IPS-15b (cell line): ENCODE measurements around the gene MAN2B2.

ENCODE experiments used
- H3K27me3 ChIP-seq: one replicate; pipeline ENCODE4 v1.6.1; 2013; ENCODE audit warnings: low read length; ENCODE audit not compliant: control insufficient read depth, insufficient read depth
- H3K36me3 ChIP-seq: one replicate; pipeline ENCODE4 v1.6.1; 2013; ENCODE audit warnings: low read length; ENCODE audit not compliant: control insufficient read depth, insufficient read depth
- H3K4me1 ChIP-seq: one replicate; pipeline ENCODE4 v1.6.1; 2013; ENCODE audit warnings: mild to moderate bottlenecking, low read length; ENCODE audit not compliant: control insufficient read depth, insufficient read depth
- H3K4me3 ChIP-seq: one replicate; pipeline ENCODE4 v1.5.1; 2013; ENCODE audit warnings: low read depth, low read length
- H3K9ac ChIP-seq: one replicate; pipeline ENCODE4 v1.6.1; 2013; ENCODE audit warnings: low read depth, mild to moderate bottlenecking, low read length
- H3K9me3 ChIP-seq: one replicate; pipeline ENCODE4 v1.6.1; 2013; ENCODE audit warnings: mild to moderate bottlenecking, low read length; ENCODE audit not compliant: control insufficient read depth, insufficient read depth

The MAN2B2 gene

DNA sequence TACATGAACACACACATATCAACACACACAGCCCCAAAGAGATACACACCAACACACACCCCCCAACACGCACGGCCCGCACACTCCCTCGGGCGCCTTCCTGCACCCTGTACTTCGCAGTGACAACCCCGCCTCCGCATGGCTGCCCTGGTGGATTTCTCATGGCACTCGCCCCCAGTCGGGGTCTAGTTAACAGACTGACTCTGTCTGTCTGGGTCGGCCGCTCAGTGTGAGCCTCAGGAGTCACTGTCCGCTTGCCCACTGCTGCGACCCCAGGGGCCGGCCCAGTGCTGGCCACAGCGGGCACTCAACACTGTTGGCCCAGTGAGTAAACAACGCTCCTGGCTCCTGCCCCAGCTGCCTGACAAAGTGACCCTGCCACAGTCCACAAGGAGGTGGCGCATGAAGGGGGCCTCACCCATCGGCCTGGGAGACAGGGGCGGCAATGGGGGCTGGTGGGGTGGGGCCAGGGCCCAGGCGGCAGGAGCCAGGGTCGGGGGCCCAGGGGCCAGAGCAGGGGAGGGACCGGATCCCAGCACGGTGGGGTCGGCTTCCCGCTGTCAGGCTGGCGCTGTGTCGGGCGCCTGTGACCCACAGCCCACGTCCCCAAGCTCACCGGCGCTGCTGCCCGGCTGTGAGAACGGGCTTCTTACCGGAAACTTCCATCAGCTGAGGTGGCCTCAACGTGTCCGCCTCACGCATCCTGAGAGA, 40.2 kb upstream of the MAN2B2 start:
- Histone ChIP-seq H3K4me1 (no peaks in the 10 kb centered on the region), H3K9ac (no peak overlapping the region), H3K9me3 (no peaks in the 10 kb centered on the region), H3K36me3 (no peaks in the 10 kb centered on the region), H3K4me3 (no peak overlapping the region), H3K27me3 (no peaks in the 10 kb centered on the region)

DNA sequence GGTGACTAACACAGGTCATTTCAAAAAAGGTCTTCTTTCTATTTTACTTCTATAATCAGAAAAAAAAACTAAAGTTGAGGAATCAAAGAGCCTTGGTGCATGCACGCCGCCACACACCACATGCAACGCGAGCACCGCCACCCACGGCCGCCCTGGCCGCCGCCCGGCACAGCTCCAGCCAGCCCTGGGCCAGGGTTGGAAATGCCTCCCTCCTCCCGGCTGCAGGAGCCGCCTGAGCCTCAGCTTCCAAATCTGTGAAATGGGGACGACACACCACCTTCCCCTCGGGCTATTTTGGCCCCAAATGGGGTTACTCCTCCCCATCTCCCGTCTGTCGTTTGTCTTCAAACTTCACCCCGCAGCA, 39.7 kb upstream of the MAN2B2 start:
- Histone ChIP-seq H3K36me3 (no peaks in the 10 kb centered on the region), H3K4me1 (no peaks in the 10 kb centered on the region), H3K4me3 (no peak overlapping the region), H3K9me3 (no peaks in the 10 kb centered on the region), H3K9ac (no peak overlapping the region), H3K27me3 (no peaks in the 10 kb centered on the region)

DNA sequence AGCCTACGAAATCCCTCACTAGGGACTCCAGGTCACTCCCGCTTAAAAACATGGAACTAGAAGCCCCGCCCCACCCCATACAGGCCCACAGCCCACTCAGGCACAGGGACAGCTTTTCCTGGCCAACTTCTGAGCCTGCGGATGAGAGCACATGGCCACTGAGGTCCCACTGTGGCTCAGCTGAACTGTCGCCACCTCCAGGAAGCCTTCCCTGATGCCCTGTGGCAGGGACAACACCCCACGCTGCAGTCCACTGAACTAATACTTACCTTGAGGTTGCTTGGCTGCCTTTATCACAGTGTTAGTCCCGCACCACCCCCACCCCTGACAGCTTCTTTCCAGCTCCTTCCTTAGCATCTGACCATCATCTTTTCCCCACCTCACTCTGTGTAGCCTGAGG, 39.3 kb upstream of the MAN2B2 start:
- no peak overlapping the region for H3K9ac ChIP-seq
- no peaks in the 10 kb centered on the region for H3K36me3 ChIP-seq
- H3K4me3 ChIP-seq: no peak overlapping the region
- no peaks in the 10 kb centered on the region for H3K9me3 ChIP-seq
- no peaks in the 10 kb centered on the region for H3K27me3 ChIP-seq
- no peaks in the 10 kb centered on the region for H3K4me1 ChIP-seq

DNA sequence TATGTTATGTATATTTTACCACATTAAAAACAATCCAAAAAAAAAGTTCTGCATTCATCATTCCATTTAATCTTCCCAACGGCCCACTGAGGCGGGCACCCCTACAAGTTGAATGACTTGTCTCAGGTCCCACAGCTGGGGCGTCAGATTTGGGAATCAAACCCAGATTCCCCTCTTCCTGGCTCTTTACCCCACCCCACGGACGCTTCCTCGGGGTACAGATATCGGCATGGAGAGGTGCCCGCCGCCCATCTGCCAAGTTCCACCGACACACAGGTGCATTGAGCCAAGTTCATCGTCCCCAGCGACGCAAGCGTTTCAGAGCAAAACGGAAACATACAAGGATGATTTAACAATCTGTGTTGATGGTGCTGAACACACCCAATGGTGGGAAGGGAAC, 36.9 kb upstream of the MAN2B2 start:
- Histone ChIP-seq H3K27me3 (no peaks in the 10 kb centered on the region), H3K36me3 (no peaks in the 10 kb centered on the region), H3K4me1 (no peaks in the 10 kb centered on the region), H3K9ac (no peak overlapping the region), H3K4me3 (no peak overlapping the region), H3K9me3 (no peaks in the 10 kb centered on the region)

DNA sequence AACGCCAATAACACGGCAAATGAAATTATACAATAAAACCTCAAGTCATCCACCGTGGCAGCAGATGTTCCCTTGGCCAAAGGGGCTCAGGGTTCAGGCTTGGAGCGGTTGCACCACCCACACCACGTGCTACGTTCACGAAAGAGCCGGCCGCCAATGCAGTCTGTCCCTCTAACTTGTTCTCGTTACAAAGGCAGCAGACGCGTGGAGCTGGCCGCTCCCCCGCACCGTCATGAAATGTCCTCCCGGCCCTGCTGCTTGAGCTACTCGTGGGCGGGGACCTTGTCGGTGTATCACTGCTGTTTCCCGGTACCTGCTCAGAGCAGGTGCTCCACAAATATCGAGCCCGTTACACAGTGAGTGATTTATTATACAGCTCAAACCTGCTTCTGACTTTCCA, 36.4 kb upstream of the MAN2B2 start:
- Histone ChIP-seq H3K27me3 (no peaks in the 10 kb centered on the region), H3K4me1 (no peaks in the 10 kb centered on the region), H3K36me3 (no peaks in the 10 kb centered on the region), H3K9me3 (no peaks in the 10 kb centered on the region), H3K9ac (no peak overlapping the region), H3K4me3 (no peak overlapping the region)

DNA sequence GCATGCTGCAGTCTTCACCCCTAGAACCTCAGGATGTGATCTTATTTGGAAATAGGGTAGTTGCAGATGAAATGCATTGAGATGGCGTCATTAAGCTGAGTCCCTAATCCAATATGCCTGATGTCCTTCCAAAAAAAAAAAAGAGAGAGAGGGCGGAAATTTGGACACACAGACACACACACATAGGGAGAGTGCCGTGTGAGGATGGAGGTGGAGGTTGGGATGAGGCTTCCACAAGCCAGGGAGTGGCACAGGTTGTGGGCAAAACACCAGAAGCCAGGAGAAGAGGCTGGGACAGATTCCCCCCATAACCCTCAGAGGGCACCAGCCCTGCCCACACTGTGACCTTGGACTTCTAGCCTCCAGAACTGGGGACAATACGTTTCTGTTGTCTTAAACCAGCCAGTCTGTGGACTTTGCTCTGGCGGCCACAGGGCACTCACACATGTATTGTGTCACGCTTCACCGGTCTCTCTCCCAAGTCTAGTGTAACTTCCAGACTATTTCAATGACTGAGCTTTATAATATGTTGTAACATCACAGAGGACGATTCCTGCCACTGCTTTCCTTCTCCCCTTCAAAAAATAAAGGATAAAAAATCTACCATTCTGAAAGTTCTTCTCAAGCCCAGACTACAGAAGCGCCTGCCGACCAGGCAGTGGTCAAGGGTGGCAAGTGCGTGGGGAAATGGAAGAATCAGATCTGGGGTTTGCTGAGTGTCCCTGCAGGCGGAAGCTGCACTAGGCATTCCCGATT, 35.8 kb upstream of the MAN2B2 start:
- no peaks in the 10 kb centered on the region for H3K36me3 ChIP-seq
- H3K4me3 ChIP-seq: no peak overlapping the region

DNA sequence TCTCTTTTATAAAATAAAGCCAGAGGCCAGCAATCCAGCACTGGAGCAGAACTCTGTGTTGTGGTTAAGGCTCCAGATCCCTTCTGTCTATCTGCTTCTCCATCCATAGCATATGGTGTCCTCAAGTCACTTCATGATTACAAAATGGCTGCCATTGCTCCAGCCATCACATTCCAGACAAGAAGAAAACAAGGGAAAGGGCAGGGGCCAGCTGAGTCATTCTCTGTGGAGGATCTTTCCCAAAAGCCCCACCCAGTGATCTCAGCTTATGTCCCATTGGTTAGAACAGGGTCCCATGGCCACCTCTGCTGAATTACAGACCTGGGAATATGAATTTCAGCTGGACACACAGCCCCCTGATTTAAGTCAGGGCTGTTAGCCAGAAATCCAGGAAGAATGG, 34.1 kb upstream of the MAN2B2 start:
- Histone ChIP-seq H3K36me3 (no peaks in the 10 kb centered on the region), H3K4me1 (no peaks in the 10 kb centered on the region), H3K27me3 (no peaks in the 10 kb centered on the region), H3K9ac (no peak overlapping the region), H3K4me3 (no peak overlapping the region), H3K9me3 (no peaks in the 10 kb centered on the region)

More for the DNA sequence above, 35.8 kb upstream of the MAN2B2 start:
- no peaks in the 10 kb centered on the region for H3K4me1 ChIP-seq
- no peak overlapping the region for H3K9ac ChIP-seq
- no peaks in the 10 kb centered on the region for H3K27me3 ChIP-seq
- no peaks in the 10 kb centered on the region for H3K9me3 ChIP-seq

DNA sequence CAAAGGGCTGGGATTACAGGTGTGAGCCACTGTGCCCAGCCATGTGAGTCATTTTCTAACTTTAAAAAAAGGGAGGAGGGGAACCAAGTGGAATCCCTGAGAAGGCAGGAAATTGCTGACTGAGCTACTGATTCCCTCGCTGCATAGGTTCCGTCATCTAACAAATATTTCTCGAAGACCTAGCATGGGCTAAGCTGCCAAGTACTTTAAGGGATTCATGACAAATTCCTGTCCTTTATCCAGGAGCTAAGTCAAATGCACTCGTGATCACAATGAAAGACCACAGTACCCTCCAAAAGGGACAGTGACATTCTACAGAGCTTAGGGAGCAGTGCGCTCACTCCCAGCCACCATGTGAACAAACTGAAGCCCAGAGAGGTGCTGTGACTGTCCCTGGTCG, 33.2 kb upstream of the MAN2B2 start:
- Histone ChIP-seq H3K4me1 (no peaks in the 10 kb centered on the region), H3K36me3 (no peaks in the 10 kb centered on the region), H3K27me3 (peaks cover under 1% of the 10 kb centered on the region), H3K9ac (no peak overlapping the region), H3K4me3 (no peak overlapping the region), H3K9me3 (no peaks in the 10 kb centered on the region)

DNA sequence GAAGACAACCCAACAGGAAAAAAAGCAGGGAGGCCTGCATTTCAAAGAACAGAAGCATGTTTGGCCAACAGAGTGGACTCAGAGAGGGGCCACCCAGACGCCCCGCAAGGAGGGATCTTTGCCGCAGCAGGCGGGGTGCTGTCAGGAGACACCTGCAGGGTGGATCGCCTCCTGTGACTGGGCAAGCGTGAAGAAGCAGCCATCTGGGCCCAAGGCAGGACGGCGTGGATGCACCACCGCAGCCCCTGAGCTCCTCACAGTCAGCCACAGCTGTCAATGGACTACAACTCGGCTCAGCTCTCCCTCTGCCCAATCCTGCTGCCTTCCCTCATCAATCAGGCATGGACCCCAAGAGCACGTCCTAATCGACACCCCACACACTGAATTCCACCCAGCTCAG, 32.0 kb upstream of the MAN2B2 start:
- Histone ChIP-seq H3K36me3 (no peaks in the 10 kb centered on the region), H3K4me3 (no peak overlapping the region), H3K4me1 (peaks cover 2% of the 10 kb centered on the region), H3K9me3 (no peaks in the 10 kb centered on the region), H3K27me3 (peaks cover 5% of the 10 kb centered on the region), H3K9ac (no peak overlapping the region)

DNA sequence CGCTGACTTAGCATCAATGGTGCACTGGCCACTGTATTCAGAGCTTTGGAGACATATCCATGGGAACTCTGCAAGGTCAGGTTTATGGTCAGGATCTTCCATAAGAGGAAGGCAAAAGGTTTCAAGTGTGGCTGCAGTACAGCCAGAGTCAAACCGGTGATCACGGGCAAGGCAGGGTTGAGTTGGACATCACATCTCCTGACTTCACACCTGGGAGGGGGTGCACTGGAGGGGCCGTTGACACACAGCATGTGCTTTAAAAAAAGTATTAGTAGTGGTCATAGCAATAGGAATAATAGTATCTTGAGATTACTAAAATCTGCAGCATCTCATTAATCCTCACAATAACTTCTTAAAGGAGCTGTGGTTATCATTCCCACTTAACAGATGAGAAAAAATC, 28.9 kb upstream of the MAN2B2 start:
- no peak overlapping the region for H3K9ac ChIP-seq
- H3K27me3 ChIP-seq: peaks cover 7% of the 10 kb centered on the region
- no peaks in the 10 kb centered on the region for H3K9me3 ChIP-seq
- no peak overlapping the region for H3K4me3 ChIP-seq
- peaks cover 2% of the 10 kb centered on the region for H3K4me1 ChIP-seq
- H3K36me3 ChIP-seq: no peaks in the 10 kb centered on the region

DNA sequence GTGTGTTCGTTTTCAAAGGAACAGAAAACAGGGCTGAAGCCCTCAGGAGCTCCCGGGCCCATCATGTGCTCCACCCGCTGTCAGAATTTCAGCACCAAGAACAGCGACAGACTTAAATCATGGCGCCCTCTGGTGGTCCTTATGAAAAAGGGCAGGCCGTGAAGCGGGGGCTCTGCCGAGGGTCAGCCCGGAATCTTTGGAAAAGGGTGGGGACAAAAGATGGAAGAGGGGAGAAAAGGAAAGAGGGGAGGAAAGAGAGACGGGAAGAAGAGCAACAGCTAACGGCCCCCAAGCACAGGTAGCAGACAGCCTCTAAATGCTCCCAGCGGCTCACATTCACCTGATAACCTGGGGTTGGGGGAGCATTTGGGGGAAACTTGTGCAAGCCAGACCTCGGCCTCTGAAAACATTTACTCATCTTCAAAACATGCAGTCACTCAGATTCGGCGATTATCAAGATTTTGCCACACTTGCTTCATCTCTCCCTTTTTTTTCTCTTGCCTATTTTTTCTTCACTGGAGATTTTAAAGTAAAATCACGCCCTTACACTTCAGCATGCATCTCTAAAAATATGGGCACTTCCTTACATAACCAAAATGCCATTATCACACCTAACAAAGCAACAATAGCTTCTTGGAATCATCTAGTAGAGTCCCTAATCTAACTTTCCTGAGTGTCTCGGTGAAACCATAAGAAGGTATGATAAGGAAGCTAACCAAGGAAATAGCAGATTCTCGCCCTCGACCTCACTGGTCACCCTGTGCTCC, 28.1 kb upstream of the MAN2B2 start:
- Histone ChIP-seq H3K27me3 (peaks cover 7% of the 10 kb centered on the region), H3K36me3 (no peaks in the 10 kb centered on the region), H3K9ac (no peak overlapping the region), H3K4me3 (no peak overlapping the region), H3K9me3 (no peaks in the 10 kb centered on the region), H3K4me1 (peaks cover 2% of the 10 kb centered on the region)
